ENCODE results near the gene STPG1.

The STPG1 gene

DNA sequence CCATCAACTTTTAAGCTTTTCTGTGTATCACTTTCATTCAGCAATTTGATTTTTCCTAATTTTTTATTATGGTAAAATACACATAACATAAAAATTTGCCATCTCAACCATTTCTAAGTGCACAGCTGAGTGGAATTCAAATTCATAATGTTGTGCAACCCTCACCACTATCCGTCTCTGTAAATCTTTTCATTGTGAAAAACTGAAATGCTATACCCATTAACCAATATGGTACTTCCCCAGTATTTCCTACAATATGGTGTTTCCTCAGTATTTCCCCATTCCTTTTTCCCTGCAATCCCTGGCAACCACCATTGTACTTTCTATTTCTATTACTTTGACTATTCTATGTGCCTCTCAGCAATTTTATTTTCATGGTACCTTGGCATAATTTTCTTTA lies 6.8 kb downstream of the STPG1 start:
- DNase-seq (ENCODE audit: low read depth) = no peak
- in situ Hi-C loops (cut with HindIII; ENCODE audit: low sequenced_read_pairs) = no loop called here
- no peak overlapping the region for H3K4me3 ChIP-seq (ENCODE audit: low read depth, low read length)
- TF ChIP-seq, protein P1, sequence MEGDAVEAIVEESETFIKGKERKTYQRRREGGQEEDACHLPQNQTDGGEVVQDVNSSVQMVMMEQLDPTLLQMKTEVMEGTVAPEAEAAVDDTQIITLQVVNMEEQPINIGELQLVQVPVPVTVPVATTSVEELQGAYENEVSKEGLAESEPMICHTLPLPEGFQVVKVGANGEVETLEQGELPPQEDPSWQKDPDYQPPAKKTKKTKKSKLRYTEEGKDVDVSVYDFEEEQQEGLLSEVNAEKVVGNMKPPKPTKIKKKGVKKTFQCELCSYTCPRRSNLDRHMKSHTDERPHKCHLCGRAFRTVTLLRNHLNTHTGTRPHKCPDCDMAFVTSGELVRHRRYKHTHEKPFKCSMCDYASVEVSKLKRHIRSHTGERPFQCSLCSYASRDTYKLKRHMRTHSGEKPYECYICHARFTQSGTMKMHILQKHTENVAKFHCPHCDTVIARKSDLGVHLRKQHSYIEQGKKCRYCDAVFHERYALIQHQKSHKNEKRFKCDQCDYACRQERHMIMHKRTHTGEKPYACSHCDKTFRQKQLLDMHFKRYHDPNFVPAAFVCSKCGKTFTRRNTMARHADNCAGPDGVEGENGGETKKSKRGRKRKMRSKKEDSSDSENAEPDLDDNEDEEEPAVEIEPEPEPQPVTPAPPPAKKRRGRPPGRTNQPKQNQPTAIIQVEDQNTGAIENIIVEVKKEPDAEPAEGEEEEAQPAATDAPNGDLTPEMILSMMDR (IDR thresholded peaks at IDR 0.05; ENCODE audit: low read depth, low read length, missing control alignments) = no peak

- no peak overlapping the region for H3K4me3 ChIP-seq (ENCODE audit: low read depth, low read length)
- in situ Hi-C loops (cut with HindIII; ENCODE audit: low sequenced_read_pairs) = no loop called here
- DNase-seq (ENCODE audit: low read depth) = no peak
- TF ChIP-seq, protein P1 (IDR thresholded peaks at IDR 0.05; ENCODE audit: low read depth, low read length, missing control alignments) = no peak
These were observed 9.8 kb downstream of the STPG1 start for GRCh38 chr1:24403806-24404205.

DNA sequence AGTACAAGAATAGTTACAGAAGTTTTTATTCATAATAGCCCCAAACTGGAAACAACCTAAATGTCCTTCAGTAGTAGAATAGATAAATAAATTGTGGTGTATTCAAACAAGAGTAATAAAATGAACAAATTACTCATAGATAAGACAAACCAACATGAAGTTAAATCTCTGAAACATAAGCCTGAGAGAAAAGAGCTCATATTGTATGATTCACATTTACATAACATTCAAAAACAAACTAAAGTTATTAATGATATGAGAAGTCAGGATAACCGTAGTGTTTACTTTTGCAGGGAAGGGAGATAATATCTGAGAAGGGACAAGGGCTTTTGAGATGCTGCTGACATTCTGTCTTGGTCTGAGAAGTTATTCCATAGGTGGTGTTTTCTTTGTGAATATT lies 13.5 kb downstream of the STPG1 start:
- in situ Hi-C loops (cut with HindIII; ENCODE audit: low sequenced_read_pairs) = no loop called here

GRCh38 chr1:24393892-24394291 lies 19.7 kb downstream of the STPG1 start:
- H3K4me3 ChIP-seq (ENCODE audit: low read depth, low read length) = no peak overlapping the region
- in situ Hi-C loops (cut with HindIII; ENCODE audit: low sequenced_read_pairs) = loop anchor here (5.0 kb wide), 3 partner anchors 87 to 243 kb away; no protein-coding TSS in a partner anchor
- TF ChIP-seq, protein P1 (IDR thresholded peaks at IDR 0.05; ENCODE audit: low read depth, low read length, missing control alignments) = no peak
- DNase-seq (ENCODE audit: low read depth) = no peak

More for the DNA sequence above, 13.5 kb downstream of the STPG1 start:
- no peak for DNase-seq (ENCODE audit: low read depth)
- H3K4me3 ChIP-seq (ENCODE audit: low read depth, low read length) = no peak overlapping the region
- TF ChIP-seq, protein P1 (IDR thresholded peaks at IDR 0.05; ENCODE audit: low read depth, low read length, missing control alignments) = no peak

DNA sequence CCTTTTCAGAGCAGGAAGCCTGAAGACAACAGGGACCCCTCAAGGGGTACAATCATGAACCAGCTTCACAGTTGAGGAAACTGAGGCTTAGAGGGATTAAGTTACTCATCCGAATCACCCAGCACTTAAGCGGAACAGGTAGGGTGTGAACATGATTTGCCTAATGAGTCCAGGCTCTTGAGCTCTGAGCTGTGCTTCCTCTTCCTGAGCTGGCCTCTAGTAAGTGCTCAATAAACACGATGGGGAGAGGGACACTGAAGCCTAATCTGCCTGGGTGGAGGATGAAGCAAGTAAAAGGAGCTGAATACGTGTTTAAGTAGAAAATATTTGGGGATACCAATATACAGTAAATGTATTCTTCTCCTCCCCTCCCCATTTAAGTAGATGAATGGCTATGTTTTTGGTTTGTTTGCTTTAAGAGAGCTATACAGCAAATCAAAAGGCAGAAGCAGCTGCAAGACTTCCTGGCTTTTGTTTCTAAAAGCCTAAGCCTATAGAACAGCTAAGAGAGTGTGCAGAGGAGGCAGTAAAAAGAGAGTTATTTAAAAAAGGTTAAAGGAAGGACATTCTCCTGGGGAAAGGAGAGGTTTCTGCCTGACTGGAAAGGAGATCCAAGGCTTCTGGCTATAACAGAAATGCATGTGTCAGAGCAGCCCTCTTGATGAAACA lies 20.5 kb downstream of the STPG1 start:
- no peak overlapping the region for H3K4me3 ChIP-seq (ENCODE audit: low read depth, low read length)
- TF ChIP-seq, protein P1 (IDR thresholded peaks at IDR 0.05; ENCODE audit: low read depth, low read length, missing control alignments) = no peak
- no peak for DNase-seq (ENCODE audit: low read depth)
- in situ Hi-C loops (cut with HindIII; ENCODE audit: low sequenced_read_pairs) = loop anchor here (5.0 kb wide), 3 partner anchors 86 to 244 kb away; no protein-coding TSS in a partner anchor

DNA sequence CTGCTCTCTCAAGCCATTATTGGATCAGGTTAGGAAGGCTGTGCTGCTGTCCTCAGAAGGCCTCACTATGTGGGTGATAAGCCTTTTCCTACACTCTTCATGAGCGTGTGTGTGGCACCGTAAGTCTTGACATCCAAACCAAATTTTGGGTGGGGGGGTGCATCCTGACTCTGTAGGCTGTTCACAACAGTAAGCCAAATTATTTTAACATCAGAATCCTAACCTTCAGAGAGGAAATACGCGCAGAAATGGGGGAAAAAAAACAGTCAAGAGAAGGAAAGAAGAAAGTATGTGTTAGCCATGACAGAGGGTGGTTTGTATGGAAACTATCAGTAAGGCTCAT lies 21.0 kb downstream of the STPG1 start:
- in situ Hi-C loops (cut with HindIII; ENCODE audit: low sequenced_read_pairs) = loop anchor here (5.0 kb wide), 3 partner anchors 85 to 245 kb away; no protein-coding TSS in a partner anchor
- TF ChIP-seq, protein P1 (IDR thresholded peaks at IDR 0.05; ENCODE audit: low read depth, low read length, missing control alignments) = no peak
- DNase-seq (ENCODE audit: low read depth) = no peak
- no peak overlapping the region for H3K4me3 ChIP-seq (ENCODE audit: low read depth, low read length)
